Measurements from ENCODE around the gene MMP15.

MMP15 gene

DNA sequence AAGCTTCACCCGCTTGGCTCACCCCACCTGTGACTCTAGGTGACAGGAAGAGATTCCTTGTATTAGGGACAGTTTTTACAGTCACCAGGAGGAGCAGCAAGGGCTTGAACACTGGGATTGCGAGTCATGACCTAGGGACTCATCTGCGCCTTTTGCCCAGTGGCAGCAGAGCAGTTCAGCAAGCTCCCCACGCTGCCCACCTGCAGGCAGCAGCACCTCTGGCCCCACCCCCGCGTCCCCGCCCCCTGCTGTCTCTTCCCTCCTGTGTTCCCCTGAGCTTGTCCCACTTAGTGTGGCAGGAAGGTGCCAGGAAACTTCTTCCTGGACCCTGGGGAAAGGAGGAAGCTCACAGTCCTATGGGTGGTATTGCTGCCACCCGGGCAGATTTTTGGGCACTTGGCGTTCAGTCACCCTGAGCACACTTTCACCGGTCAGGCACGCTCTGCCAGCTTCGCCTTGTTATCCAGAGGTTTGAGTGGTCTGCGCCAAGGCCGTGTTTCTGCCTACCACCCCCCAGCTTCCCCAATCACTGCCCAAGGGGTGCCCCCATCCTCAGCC is 8.7 kb downstream of the MMP15 start:
- no peak overlapping the region for H3K4me3 ChIP-seq (ENCODE audit: low read depth, low read length)
- TF ChIP-seq POLR2A (IDR thresholded peaks at IDR 0.05; ENCODE audit: extremely low read depth, insufficient read length), result no peak
- TF ChIP-seq, protein P1, sequence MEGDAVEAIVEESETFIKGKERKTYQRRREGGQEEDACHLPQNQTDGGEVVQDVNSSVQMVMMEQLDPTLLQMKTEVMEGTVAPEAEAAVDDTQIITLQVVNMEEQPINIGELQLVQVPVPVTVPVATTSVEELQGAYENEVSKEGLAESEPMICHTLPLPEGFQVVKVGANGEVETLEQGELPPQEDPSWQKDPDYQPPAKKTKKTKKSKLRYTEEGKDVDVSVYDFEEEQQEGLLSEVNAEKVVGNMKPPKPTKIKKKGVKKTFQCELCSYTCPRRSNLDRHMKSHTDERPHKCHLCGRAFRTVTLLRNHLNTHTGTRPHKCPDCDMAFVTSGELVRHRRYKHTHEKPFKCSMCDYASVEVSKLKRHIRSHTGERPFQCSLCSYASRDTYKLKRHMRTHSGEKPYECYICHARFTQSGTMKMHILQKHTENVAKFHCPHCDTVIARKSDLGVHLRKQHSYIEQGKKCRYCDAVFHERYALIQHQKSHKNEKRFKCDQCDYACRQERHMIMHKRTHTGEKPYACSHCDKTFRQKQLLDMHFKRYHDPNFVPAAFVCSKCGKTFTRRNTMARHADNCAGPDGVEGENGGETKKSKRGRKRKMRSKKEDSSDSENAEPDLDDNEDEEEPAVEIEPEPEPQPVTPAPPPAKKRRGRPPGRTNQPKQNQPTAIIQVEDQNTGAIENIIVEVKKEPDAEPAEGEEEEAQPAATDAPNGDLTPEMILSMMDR (IDR thresholded peaks at IDR 0.05; ENCODE audit: low read depth, low read length), result no peak
- TF ChIP-seq, protein P2, sequence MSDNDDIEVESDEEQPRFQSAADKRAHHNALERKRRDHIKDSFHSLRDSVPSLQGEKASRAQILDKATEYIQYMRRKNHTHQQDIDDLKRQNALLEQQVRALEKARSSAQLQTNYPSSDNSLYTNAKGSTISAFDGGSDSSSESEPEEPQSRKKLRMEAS (IDR thresholded peaks at IDR 0.05; ENCODE audit: low read depth, low read length), result no peak
- TF ChIP-seq MYC (IDR thresholded peaks at IDR 0.05; ENCODE audit: low read depth, low read length), result no peak
- no peak for DNase-seq (ENCODE audit: low read depth)

DNA sequence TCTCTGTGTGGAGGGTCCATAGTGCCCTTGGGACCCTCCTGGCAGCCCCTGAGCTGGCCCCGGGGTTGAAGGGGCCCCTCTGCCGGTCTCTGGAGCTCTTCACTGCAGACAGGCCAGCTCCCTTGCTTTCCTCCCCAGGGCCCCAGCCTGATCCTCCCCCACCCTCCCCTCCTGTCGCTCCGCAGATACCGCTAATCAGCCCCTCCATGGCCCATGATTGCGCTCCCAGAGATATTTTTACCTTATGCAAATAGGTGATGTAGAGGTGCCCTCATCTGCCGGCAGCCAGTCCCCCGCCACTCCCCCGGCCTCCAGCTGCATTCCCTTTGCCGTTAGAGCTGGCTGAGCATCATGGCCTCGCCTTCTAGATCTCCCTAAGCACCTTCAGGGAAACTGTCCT is 9.2 kb downstream of the MMP15 start:
- TF ChIP-seq, protein P2 (IDR thresholded peaks at IDR 0.05; ENCODE audit: low read depth, low read length), result no peak
- TF ChIP-seq MYC (IDR thresholded peaks at IDR 0.05; ENCODE audit: low read depth, low read length), result no peak
- DNase-seq (ENCODE audit: low read depth), result no peak
- no peak overlapping the region for H3K4me3 ChIP-seq (ENCODE audit: low read depth, low read length)

DNA sequence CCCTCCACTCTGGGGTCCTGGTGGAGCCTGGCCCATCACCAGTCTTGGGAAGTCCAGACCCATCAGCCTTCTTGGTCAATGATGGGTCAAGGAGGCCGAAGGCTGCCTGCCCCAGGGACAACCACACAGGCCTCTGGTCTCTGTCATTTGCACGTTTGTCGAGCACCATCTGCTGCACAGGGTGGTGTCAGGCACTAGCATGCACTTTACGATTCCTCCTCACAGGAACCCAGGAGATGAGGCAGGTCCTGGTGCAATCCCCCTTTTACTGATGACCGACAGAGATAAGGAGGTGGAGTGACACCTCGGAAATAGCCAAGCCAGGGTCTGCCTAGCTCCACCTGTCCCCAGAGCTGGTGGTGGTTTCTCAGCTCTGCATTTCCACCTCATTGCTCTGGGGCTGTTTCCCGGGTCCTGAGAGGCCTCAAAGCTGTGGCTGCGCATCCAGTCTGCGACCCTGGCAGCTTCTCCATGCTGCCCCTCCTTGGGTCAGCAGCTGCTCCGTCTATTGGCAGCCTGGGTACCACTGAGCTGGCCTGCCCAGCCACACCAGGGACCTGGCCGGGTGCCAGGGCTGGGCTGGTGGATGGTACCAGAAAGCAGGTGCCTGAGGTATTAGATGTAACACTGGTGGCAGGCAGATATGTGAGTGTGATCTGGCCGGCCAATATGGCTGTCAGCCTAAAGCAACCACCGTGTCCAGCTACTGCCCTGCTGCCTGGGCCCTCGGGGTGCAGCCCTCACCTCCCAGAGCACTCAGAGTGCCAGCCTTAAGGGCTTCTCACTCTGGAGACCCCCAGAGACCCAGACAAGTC is 10.0 kb downstream of the MMP15 start:
- TF ChIP-seq POLR2A (IDR thresholded peaks at IDR 0.05; ENCODE audit: extremely low read depth, insufficient read length) (no peak), MYC (IDR thresholded peaks at IDR 0.05; ENCODE audit: low read depth, low read length) (no peak)
- TF ChIP-seq, protein P2 (IDR thresholded peaks at IDR 0.05; ENCODE audit: low read depth, low read length), result no peak
- TF ChIP-seq, protein P1 (IDR thresholded peaks at IDR 0.05; ENCODE audit: low read depth, low read length), result no peak
- DNase-seq (ENCODE audit: low read depth), result no peak
- H3K4me3 ChIP-seq (ENCODE audit: low read depth, low read length), result no peak overlapping the region

DNA sequence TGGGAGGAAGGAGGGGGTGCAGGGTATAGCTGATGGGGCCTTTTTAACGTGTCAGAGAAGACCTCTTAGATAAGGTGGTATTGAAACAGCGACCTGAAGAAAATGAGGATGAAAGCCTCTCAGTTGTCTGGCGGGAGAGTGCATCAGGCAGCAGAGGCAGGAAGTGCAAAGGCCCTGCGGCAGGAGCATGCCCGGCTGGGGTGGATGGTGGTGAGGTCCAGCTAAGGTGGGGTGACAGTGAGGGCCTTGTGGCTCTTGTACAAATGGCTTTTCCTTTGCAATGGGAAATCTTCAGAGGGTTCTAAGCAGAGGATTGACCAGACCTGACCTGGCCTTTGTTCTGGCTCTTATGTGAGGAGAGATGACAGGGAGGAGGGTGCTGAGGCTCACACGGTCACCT is 11.4 kb downstream of the MMP15 start:
- TF ChIP-seq, protein P2 (IDR thresholded peaks at IDR 0.05; ENCODE audit: low read depth, low read length), result no peak
- TF ChIP-seq, protein P1 (IDR thresholded peaks at IDR 0.05; ENCODE audit: low read depth, low read length), result no peak
- TF ChIP-seq MYC (IDR thresholded peaks at IDR 0.05; ENCODE audit: low read depth, low read length) (no peak), POLR2A (IDR thresholded peaks at IDR 0.05; ENCODE audit: extremely low read depth, insufficient read length) (no peak)
- no peak overlapping the region for H3K4me3 ChIP-seq (ENCODE audit: low read depth, low read length)
- DNase-seq (ENCODE audit: low read depth), result no peak

DNA sequence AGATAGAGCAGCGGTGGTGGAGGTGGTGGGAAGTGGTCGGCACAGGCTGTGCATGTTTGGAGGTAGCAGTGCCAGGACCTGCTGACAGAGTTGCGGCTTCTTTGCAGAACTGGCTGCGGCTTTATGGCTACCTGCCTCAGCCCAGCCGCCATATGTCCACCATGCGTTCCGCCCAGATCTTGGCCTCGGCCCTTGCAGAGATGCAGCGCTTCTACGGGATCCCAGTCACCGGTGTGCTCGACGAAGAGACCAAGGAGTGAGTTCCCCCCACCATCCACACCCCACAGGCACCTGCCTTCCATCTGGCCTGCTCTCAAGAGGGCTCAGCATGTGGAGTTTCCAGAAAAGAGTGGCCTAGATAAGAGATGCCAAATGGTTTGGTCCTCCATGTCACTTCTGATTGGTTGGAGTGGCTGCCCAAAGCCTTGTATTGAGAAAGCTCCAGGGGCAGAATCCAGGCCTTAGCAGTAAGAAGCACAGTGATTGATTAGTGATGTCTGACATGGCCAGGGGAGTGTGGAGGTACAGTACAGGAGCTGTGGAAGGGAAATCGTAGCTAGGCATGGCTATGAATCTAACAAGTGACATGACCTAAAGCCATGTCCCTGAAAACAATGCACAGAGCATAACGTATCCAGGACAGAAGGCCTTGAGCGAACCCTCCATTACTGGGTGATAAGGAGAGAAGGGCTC is 12.0 kb downstream of the MMP15 start:
- TF ChIP-seq, protein P1 (IDR thresholded peaks at IDR 0.05; ENCODE audit: low read depth, low read length), result no peak
- TF ChIP-seq POLR2A (IDR thresholded peaks at IDR 0.05; ENCODE audit: extremely low read depth, insufficient read length) (no peak), MYC (IDR thresholded peaks at IDR 0.05; ENCODE audit: low read depth, low read length) (no peak)
- TF ChIP-seq, protein P2 (IDR thresholded peaks at IDR 0.05; ENCODE audit: low read depth, low read length), result no peak
- no peak for DNase-seq (ENCODE audit: low read depth)
- H3K4me3 ChIP-seq (ENCODE audit: low read depth, low read length), result no peak overlapping the region

DNA sequence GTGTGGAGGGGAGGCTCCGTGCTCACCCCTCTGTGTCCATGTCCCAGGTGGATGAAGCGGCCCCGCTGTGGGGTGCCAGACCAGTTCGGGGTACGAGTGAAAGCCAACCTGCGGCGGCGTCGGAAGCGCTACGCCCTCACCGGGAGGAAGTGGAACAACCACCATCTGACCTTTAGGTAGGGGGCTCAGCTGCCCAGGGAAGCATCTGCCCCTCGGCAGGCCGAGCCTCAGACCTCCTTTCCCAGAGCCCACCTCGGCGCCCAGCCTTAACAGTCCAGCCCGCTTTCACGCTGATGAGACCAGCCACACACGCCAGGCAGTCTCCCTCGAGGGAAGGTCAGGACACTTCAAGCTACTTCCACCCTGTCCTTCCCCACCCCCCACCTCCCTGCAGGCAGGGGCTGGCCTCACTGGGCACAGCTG is 12.7 kb downstream of the MMP15 start:
- TF ChIP-seq MYC (IDR thresholded peaks at IDR 0.05; ENCODE audit: low read depth, low read length) (no peak), POLR2A (IDR thresholded peaks at IDR 0.05; ENCODE audit: extremely low read depth, insufficient read length) (no peak)
- TF ChIP-seq, protein P2 (IDR thresholded peaks at IDR 0.05; ENCODE audit: low read depth, low read length), result no peak
- TF ChIP-seq, protein P1 (IDR thresholded peaks at IDR 0.05; ENCODE audit: low read depth, low read length), result no peak

More for the DNA sequence above, 12.7 kb downstream of the MMP15 start:
- no peak overlapping the region for H3K4me3 ChIP-seq (ENCODE audit: low read depth, low read length)
- DNase-seq (ENCODE audit: low read depth), result no peak

Data from NB4 (cell line).